Measurements from ENCODE around the gene LBP. TPM values are rescaled to one million over a fixed set of nuclear protein-coding genes. Genes with fewer than 3 reads are reported as not detected.
A peak's percentile ranks its signal among the peaks of the same experiment; 100 is the strongest.
"Not testable (repeated sequence)": the region's sequence is repeated elsewhere in the genome, so short reads cannot be mapped to it uniquely, and the experiment has no call there.

LBP gene
- total and polyA plus RNA-seq, 2 experiments from 2014 or later = not detected

DNA sequence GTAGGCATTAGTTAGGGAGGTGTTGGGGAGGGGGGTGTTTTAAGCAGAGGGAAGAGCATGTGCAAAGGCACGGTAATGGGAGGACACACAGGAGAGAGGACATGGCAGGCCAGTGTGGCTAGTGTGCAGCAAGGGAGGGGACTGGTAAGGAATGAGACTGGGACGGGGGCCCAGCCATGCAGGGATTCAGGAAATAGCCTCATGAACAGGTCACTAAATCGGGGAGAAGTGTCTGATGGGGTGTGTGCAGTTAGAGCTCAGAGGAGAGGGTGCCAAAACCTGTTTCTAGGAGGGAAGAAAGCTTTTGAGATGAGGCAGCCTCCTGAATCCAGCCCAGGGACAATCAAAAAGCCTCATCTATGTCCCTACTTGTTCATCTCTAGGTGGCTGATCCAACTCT lies 34.8 kb upstream of the LBP start:
- no peak for DNase-seq (ENCODE audit: low read depth in 1 of 2, low spot score in 1 of 2)
- no peaks in the 10 kb centered on the region for H3K9me3 ChIP-seq (ENCODE audit: low read depth)
- no peaks in the 10 kb centered on the region for H3K36me3 ChIP-seq
- no peaks in the 10 kb centered on the region for H3K4me1 ChIP-seq (ENCODE audit: low read depth)
- TF ChIP-seq, protein P1, sequence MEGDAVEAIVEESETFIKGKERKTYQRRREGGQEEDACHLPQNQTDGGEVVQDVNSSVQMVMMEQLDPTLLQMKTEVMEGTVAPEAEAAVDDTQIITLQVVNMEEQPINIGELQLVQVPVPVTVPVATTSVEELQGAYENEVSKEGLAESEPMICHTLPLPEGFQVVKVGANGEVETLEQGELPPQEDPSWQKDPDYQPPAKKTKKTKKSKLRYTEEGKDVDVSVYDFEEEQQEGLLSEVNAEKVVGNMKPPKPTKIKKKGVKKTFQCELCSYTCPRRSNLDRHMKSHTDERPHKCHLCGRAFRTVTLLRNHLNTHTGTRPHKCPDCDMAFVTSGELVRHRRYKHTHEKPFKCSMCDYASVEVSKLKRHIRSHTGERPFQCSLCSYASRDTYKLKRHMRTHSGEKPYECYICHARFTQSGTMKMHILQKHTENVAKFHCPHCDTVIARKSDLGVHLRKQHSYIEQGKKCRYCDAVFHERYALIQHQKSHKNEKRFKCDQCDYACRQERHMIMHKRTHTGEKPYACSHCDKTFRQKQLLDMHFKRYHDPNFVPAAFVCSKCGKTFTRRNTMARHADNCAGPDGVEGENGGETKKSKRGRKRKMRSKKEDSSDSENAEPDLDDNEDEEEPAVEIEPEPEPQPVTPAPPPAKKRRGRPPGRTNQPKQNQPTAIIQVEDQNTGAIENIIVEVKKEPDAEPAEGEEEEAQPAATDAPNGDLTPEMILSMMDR (IDR thresholded peaks at IDR 0.05; ENCODE audit: low read depth, low read length) = no peak
- H3K4me3 ChIP-seq = no peak overlapping the region
- H3K27ac ChIP-seq = no peak overlapping the region
- H3K27me3 ChIP-seq = no peaks in the 10 kb centered on the region

GRCh38 chr20:38313676-38314075 lies 32.6 kb upstream of the LBP start:
- Histone ChIP-seq H3K9me3 (ENCODE audit: low read depth) (no peaks in the 10 kb centered on the region), H3K36me3 (no peaks in the 10 kb centered on the region), H3K27me3 (no peaks in the 10 kb centered on the region), H3K27ac (no peak overlapping the region), H3K4me1 (ENCODE audit: low read depth) (no peaks in the 10 kb centered on the region), H3K4me3 (no peak overlapping the region)
- no peak for DNase-seq (ENCODE audit: low read depth in 1 of 2, low spot score in 1 of 2)
- TF ChIP-seq, protein P1 (IDR thresholded peaks at IDR 0.05; ENCODE audit: low read depth, low read length) = no peak

- not testable (repeated sequence) for H3K27ac ChIP-seq; H3K4me3 ChIP-seq; H3K4me1 ChIP-seq (ENCODE audit: low read depth); H3K27me3 ChIP-seq; H3K9me3 ChIP-seq (ENCODE audit: low read depth); DNase-seq (ENCODE audit: low read depth in 1 of 2, low spot score in 1 of 2); H3K36me3 ChIP-seq
Measured at GRCh38 chr20:38314350-38314749, 31.9 kb upstream of the LBP start.

DNA sequence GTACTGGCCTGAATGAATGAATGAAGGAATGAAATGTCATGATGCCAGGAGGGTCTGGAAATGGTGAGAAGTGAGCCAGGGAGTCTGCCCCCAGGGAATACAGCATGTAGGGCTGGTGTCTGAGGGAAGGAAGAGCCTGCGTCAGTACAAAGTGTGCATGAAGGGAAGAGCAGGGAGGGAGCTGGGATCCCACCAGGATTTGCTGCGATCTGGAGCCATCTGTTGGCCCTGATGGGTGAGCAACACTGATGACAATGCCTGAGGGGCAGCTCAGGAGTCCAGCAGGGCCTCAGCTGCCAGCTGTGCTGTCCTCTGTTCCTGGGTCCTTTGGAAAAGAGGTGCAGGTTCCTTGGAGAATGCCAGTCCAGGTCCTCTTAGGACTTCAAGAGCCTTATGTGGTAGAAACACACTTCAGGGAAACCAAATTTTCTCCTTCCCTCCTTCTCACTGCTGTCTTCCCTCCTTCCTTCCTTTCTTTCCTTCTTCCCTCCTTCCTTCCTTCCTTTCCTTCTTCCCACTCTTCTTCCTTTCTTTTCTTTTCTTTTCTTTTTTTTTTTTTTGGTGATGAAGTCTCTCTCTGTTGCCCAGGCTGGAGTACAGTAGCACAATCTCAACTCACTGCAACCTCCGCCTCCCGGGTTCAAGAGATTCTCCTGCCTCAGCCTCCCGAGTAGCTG lies 30.9 kb upstream of the LBP start:
- DNase-seq (ENCODE audit: low read depth in 1 of 2, low spot score in 1 of 2) = peak in 1 of 2 donors; percentile 52
- TF ChIP-seq, protein P1 (IDR thresholded peaks at IDR 0.05; ENCODE audit: low read depth, low read length) = peak; percentile 28
- H3K4me3 ChIP-seq = no peak overlapping the region
- no peaks in the 10 kb centered on the region for H3K4me1 ChIP-seq (ENCODE audit: low read depth)
- H3K36me3 ChIP-seq = no peaks in the 10 kb centered on the region
- no peaks in the 10 kb centered on the region for H3K27me3 ChIP-seq
- H3K9me3 ChIP-seq (ENCODE audit: low read depth) = no peaks in the 10 kb centered on the region
- no peak overlapping the region for H3K27ac ChIP-seq

DNA sequence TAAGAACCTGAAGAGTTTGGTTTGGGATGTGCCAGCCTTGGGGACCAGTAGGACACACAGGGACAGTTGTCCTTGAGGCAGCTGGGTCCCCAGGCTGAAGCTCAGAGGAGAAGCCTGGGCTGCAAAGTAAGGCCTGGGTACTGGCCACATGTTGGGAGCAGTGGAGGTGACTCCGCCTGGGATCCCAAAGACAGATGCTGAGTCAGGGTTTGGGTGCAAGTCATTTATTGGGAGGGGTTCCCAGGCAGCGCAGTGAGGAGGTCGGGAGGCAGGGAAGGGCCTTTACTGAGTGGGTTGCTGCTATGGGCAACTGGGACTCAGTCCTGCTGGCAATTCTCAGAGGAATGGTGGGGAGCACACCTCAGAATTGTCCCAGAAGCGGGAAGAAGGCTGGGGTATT lies 29.9 kb upstream of the LBP start:
- H3K27ac ChIP-seq = no peak overlapping the region
- H3K27me3 ChIP-seq = no peaks in the 10 kb centered on the region
- H3K9me3 ChIP-seq (ENCODE audit: low read depth) = no peaks in the 10 kb centered on the region
- no peak for DNase-seq (ENCODE audit: low read depth in 1 of 2, low spot score in 1 of 2)
- no peaks in the 10 kb centered on the region for H3K36me3 ChIP-seq
- TF ChIP-seq, protein P1 (IDR thresholded peaks at IDR 0.05; ENCODE audit: low read depth, low read length) = no peak
- no peaks in the 10 kb centered on the region for H3K4me1 ChIP-seq (ENCODE audit: low read depth)
- no peak overlapping the region for H3K4me3 ChIP-seq

DNA sequence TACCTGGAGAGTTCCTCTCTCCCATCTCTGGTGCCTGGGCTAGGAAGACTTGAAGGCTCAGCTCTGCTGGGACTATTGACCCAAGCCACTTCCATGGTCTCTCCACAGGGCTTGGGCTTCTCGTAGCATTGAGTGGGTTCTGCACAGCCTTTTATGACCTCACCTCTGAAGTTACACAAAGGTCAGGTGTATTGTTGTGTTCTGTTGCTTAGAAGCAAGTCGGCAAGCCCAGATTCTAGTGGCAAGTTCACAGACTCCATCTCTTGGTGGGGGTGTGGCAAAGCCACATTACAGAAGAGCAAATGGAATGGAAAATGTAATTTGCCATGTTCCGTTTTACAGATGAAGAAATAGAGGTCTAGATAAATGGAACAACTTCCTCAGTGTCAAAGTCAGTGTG lies 28.9 kb upstream of the LBP start:
- H3K9me3 ChIP-seq (ENCODE audit: low read depth) = no peaks in the 10 kb centered on the region
- H3K4me3 ChIP-seq = no peak overlapping the region
- H3K36me3 ChIP-seq = no peaks in the 10 kb centered on the region
- TF ChIP-seq, protein P1 (IDR thresholded peaks at IDR 0.05; ENCODE audit: low read depth, low read length) = no peak
- DNase-seq (ENCODE audit: low read depth in 1 of 2, low spot score in 1 of 2) = no peak
- no peaks in the 10 kb centered on the region for H3K27me3 ChIP-seq
- no peaks in the 10 kb centered on the region for H3K4me1 ChIP-seq (ENCODE audit: low read depth)
- no peak overlapping the region for H3K27ac ChIP-seq

Measured in cardiac muscle cell (in vitro differentiated cells and primary cell).